Measurements from ENCODE around the gene FAXDC2.

- TF ChIP-seq CTCF (tag by site-specific recombination; IDR thresholded peaks at IDR 0.05): no peak
- TF ChIP-seq ZNF324 (tag by site-specific recombination; IDR thresholded peaks at IDR 0.05): no peak
- no peak for TF ChIP-seq ZFP3 (tag by site-specific recombination; IDR thresholded peaks at IDR 0.05; ENCODE audit: low read depth)
- no peak for TF ChIP-seq ZNF274 (IDR thresholded peaks at IDR 0.05; ENCODE audit: low read length)
- TF ChIP-seq ZNF274 (tag by site-specific recombination; IDR thresholded peaks at IDR 0.05; ENCODE audit: borderline replicate concordance): no peak
Measured at GRCh38 chr5:154815684-154816247, 34.6 kb downstream of the FAXDC2 start.

Measured in HEK293 (cell line).